HEK293 (cell line): ENCODE measurements around the gene RAD17.

ENCODE experiments used
- FEZF1 ChIP-seq: fragments of 450-650 bp; formaldehyde crosslinking; IDR thresholded peaks from 2 replicates; pipeline ENCODE4 v1.5.1; 2016; ENCODE audit warnings: missing biosample characterization, missing genetic modification characterization
- GLIS1 ChIP-seq: fragments of 450-650 bp; formaldehyde crosslinking; IDR thresholded peaks from 2 replicates; pipeline ENCODE4 v1.5.1; 2016; ENCODE audit warnings: missing biosample characterization, missing genetic modification characterization
- GLIS2 ChIP-seq: fragments of 450-650 bp; formaldehyde crosslinking; IDR thresholded peaks from 2 replicates; pipeline ENCODE4 v1.5.1; 2016; ENCODE audit warnings: missing biosample characterization, missing genetic modification characterization
- IKZF3 ChIP-seq: fragments of 450-650 bp; IDR thresholded peaks from 2 replicates; pipeline ENCODE4 v1.5.0; 2018; ENCODE audit warnings: missing biosample characterization, mild to moderate bottlenecking, missing genetic modification characterization, moderate library complexity
- MYNN ChIP-seq: fragments of 450-650 bp; formaldehyde crosslinking; IDR thresholded peaks from 2 replicates; pipeline ENCODE4 v1.5.1; 2016; ENCODE audit warnings: missing biosample characterization, missing genetic modification characterization, borderline replicate concordance
- SCRT1 ChIP-seq: fragments of 450-650 bp; formaldehyde crosslinking; IDR thresholded peaks from 2 replicates; pipeline ENCODE4 v1.5.1; 2016; ENCODE audit warnings: missing biosample characterization, missing genetic modification characterization, borderline replicate concordance
- ZBTB8A ChIP-seq: fragments of 450-650 bp; formaldehyde crosslinking; IDR thresholded peaks from 2 replicates; pipeline ENCODE4 v1.5.1; 2016; ENCODE audit warnings: missing biosample characterization, missing genetic modification characterization
- ZFHX2 ChIP-seq: fragments of 450-650 bp; formaldehyde crosslinking; conservative IDR thresholded peaks from 2 replicates; pipeline ENCODE4 v1.5.1; 2016; ENCODE audit warnings: missing biosample characterization, missing genetic modification characterization
- ZNF138 ChIP-seq: fragments of 450-650 bp; formaldehyde crosslinking; IDR thresholded peaks from 2 replicates; pipeline ENCODE4 v1.5.1; 2016; ENCODE audit warnings: missing biosample characterization, missing genetic modification characterization, borderline replicate concordance
- ZNF341 ChIP-seq: fragments of 450-650 bp; formaldehyde crosslinking; IDR thresholded peaks from 2 replicates; pipeline ENCODE4; 2016; ENCODE audit warnings: low read depth, missing biosample characterization, missing genetic modification characterization
- ZNF404 ChIP-seq: fragments of 450-650 bp; formaldehyde crosslinking; IDR thresholded peaks from 2 replicates; pipeline ENCODE4 v1.5.1; 2017; ENCODE audit warnings: missing biosample characterization, missing genetic modification characterization
- ZNF473 ChIP-seq: fragments of 450-650 bp; formaldehyde crosslinking; IDR thresholded peaks from 2 replicates; pipeline ENCODE4 v1.5.1; 2017; ENCODE audit warnings: missing biosample characterization, missing genetic modification characterization
- ZNF501 ChIP-seq: fragments of 450-650 bp; formaldehyde crosslinking; IDR thresholded peaks from 2 replicates; pipeline ENCODE4 v1.5.1; 2016; ENCODE audit warnings: missing biosample characterization, missing genetic modification characterization
- ZNF610 ChIP-seq: fragments of 450-650 bp; formaldehyde crosslinking; IDR thresholded peaks from 2 replicates; pipeline ENCODE4 v1.5.1; 2016; ENCODE audit warnings: missing biosample characterization, missing genetic modification characterization, borderline replicate concordance
- ZNF624 ChIP-seq: fragments of 450-650 bp; formaldehyde crosslinking; IDR thresholded peaks from 2 replicates; pipeline ENCODE4 v1.5.1; 2017; ENCODE audit warnings: missing biosample characterization, missing genetic modification characterization
- ZNF626 ChIP-seq: fragments of 450-650 bp; sonication (Bioruptor Pico); formaldehyde crosslinking; IDR thresholded peaks from 2 replicates; pipeline ENCODE4 v1.5.1; 2018; ENCODE audit warnings: missing biosample characterization, missing genetic modification characterization, inconsistent platforms
- ZNF629 ChIP-seq: fragments of 450-650 bp; formaldehyde crosslinking; IDR thresholded peaks from 2 replicates; pipeline ENCODE4 v1.5.1; 2017; ENCODE audit warnings: missing biosample characterization, missing genetic modification characterization
- ZNF677 ChIP-seq: fragments of 450-650 bp; IDR thresholded peaks from 2 replicates; pipeline ENCODE4 v1.5.0; 2018; ENCODE audit warnings: missing biosample characterization, mild to moderate bottlenecking, missing genetic modification characterization, moderate library complexity
- ZNF768 ChIP-seq: fragments of 450-650 bp; formaldehyde crosslinking; IDR thresholded peaks from 2 replicates; pipeline ENCODE4 v1.5.1; 2018; ENCODE audit warnings: missing biosample characterization, mild to moderate bottlenecking, missing genetic modification characterization
- ZXDB ChIP-seq: fragments of 450-650 bp; formaldehyde crosslinking; IDR thresholded peaks from 2 replicates; pipeline ENCODE4 v1.5.1; 2016; ENCODE audit warnings: missing biosample characterization, missing genetic modification characterization
- TF ChIP-seq, protein P1 (sequence below): fragments of 450-650 bp; formaldehyde crosslinking; IDR thresholded peaks from 2 replicates; pipeline ENCODE4 v1.5.1; 2016; ENCODE audit warnings: missing biosample characterization, missing genetic modification characterization, borderline replicate concordance
- TF ChIP-seq, protein P2 (sequence below): fragments of 450-650 bp; IDR thresholded peaks from 2 replicates; pipeline ENCODE4 v1.5.1; 2018; ENCODE audit warnings: missing biosample characterization, mild to moderate bottlenecking, missing genetic modification characterization
- TF ChIP-seq, protein P3 (sequence below): fragments of 450-650 bp; formaldehyde crosslinking; IDR thresholded peaks from 2 replicates; pipeline ENCODE4 v1.5.1; 2016; ENCODE audit warnings: missing biosample characterization, missing genetic modification characterization, borderline replicate concordance
- TF ChIP-seq, protein P4 (sequence below): IDR thresholded peaks from 2 replicates; pipeline ENCODE4 v1.6.1; 2011; ENCODE audit warnings: mild to moderate bottlenecking, low read depth, low read length, borderline replicate concordance
- TF ChIP-seq, protein P5 (sequence below): fragments of 450-650 bp; formaldehyde crosslinking; IDR thresholded peaks from 2 replicates; pipeline ENCODE4 v1.5.1; 2016; ENCODE audit warnings: missing biosample characterization, missing genetic modification characterization

The RAD17 gene

DNA sequence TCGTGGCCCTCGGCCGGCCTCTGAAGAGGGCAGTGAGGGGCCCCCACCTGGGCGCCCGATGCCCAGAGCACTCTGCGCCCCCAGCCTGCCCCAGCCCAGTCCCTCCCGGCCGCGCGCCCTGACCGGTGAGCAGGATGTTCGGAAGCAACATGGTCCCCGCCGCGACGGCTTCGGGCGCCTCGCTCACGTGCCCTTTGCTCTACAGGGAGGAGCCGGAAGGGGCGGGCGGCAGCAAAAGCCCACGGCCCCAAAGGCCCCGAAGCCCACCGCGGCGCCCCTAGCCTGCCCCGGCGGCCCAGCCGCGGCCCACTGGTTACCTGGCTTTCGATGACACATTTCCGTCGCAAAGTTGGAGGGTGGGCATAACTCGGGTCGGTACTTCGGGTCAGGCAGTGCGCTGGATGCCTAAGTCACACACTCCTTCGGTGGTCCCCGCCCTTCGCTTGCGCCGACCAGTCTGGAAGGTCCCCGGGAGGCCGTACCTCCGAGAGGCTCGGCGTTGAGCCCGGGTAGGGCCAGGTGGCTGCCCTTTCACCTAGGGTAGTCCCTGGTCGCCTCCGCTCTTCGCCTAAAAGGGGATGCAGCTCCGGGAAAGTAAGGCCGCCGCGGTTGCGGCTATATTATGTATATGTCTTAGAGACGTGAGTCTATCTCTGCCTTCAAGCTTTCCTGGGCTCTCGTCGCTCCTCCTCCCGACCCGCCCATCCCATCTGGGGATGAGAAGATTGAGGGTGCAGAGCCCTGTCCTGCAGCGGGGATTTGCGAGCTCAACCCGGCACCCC is at the start of gene RAD17, which contains the start of the genes AK6 and TAF9 (continued):
- TF ChIP-seq SCRT1 (tag by site-specific recombination) (peak; percentile 41; the same call in 1 of the 2 replicates), ZNF768 (tag by site-specific recombination) (no peak), ZNF341 (tag by site-specific recombination) (no peak; the same call in 1 of the 2 replicates), MYNN (no peak), ZNF629 (tag by site-specific recombination) (peak; percentile 71), ZNF626 (tag by site-specific recombination) (no peak), GLIS1 (tag by site-specific recombination) (peak; percentile 70), ZNF624 (tag by site-specific recombination) (no peak), ZXDB (tag by site-specific recombination) (peak; percentile 94), ZNF138 (tag by site-specific recombination) (no peak), FEZF1 (tag by site-specific recombination) (peak; percentile 36), ZFHX2 (tag by site-specific recombination) (peak; percentile 64), ZNF404 (tag by site-specific recombination) (no peak), GLIS2 (tag by site-specific recombination) (peak; percentile 98), ZNF610 (peak; percentile 68; the same call in 1 of the 2 replicates), IKZF3 (tag by site-specific recombination) (no peak), ZNF473 (no peak), ZNF677 (no peak), ZNF501 (tag by site-specific recombination) (peak; percentile 90), ZBTB8A (tag by site-specific recombination) (peak; percentile 96)
- TF ChIP-seq, protein P1, sequence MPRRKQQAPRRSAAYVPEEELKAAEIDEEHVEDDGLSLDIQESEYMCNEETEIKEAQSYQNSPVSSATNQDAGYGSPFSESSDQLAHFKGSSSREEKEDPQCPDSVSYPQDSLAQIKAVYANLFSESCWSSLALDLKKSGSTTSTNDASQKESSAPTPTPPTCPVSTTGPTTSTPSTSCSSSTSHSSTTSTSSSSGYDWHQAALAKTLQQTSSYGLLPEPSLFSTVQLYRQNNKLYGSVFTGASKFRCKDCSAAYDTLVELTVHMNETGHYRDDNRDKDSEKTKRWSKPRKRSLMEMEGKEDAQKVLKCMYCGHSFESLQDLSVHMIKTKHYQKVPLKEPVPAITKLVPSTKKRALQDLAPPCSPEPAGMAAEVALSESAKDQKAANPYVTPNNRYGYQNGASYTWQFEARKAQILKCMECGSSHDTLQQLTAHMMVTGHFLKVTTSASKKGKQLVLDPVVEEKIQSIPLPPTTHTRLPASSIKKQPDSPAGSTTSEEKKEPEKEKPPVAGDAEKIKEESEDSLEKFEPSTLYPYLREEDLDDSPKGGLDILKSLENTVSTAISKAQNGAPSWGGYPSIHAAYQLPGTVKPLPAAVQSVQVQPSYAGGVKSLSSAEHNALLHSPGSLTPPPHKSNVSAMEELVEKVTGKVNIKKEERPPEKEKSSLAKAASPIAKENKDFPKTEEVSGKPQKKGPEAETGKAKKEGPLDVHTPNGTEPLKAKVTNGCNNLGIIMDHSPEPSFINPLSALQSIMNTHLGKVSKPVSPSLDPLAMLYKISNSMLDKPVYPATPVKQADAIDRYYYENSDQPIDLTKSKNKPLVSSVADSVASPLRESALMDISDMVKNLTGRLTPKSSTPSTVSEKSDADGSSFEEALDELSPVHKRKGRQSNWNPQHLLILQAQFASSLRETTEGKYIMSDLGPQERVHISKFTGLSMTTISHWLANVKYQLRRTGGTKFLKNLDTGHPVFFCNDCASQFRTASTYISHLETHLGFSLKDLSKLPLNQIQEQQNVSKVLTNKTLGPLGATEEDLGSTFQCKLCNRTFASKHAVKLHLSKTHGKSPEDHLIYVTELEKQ (tag by site-specific recombination) = peak; percentile 18; the same call in 1 of the 2 replicates
- TF ChIP-seq, protein P2, sequence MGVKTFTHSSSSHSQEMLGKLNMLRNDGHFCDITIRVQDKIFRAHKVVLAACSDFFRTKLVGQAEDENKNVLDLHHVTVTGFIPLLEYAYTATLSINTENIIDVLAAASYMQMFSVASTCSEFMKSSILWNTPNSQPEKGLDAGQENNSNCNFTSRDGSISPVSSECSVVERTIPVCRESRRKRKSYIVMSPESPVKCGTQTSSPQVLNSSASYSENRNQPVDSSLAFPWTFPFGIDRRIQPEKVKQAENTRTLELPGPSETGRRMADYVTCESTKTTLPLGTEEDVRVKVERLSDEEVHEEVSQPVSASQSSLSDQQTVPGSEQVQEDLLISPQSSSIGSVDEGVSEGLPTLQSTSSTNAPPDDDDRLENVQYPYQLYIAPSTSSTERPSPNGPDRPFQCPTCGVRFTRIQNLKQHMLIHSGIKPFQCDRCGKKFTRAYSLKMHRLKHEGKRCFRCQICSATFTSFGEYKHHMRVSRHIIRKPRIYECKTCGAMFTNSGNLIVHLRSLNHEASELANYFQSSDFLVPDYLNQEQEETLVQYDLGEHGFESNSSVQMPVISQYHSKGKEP (tag by site-specific recombination) = no peak; the same call in 1 of the 2 replicates
- TF ChIP-seq, protein P3, sequence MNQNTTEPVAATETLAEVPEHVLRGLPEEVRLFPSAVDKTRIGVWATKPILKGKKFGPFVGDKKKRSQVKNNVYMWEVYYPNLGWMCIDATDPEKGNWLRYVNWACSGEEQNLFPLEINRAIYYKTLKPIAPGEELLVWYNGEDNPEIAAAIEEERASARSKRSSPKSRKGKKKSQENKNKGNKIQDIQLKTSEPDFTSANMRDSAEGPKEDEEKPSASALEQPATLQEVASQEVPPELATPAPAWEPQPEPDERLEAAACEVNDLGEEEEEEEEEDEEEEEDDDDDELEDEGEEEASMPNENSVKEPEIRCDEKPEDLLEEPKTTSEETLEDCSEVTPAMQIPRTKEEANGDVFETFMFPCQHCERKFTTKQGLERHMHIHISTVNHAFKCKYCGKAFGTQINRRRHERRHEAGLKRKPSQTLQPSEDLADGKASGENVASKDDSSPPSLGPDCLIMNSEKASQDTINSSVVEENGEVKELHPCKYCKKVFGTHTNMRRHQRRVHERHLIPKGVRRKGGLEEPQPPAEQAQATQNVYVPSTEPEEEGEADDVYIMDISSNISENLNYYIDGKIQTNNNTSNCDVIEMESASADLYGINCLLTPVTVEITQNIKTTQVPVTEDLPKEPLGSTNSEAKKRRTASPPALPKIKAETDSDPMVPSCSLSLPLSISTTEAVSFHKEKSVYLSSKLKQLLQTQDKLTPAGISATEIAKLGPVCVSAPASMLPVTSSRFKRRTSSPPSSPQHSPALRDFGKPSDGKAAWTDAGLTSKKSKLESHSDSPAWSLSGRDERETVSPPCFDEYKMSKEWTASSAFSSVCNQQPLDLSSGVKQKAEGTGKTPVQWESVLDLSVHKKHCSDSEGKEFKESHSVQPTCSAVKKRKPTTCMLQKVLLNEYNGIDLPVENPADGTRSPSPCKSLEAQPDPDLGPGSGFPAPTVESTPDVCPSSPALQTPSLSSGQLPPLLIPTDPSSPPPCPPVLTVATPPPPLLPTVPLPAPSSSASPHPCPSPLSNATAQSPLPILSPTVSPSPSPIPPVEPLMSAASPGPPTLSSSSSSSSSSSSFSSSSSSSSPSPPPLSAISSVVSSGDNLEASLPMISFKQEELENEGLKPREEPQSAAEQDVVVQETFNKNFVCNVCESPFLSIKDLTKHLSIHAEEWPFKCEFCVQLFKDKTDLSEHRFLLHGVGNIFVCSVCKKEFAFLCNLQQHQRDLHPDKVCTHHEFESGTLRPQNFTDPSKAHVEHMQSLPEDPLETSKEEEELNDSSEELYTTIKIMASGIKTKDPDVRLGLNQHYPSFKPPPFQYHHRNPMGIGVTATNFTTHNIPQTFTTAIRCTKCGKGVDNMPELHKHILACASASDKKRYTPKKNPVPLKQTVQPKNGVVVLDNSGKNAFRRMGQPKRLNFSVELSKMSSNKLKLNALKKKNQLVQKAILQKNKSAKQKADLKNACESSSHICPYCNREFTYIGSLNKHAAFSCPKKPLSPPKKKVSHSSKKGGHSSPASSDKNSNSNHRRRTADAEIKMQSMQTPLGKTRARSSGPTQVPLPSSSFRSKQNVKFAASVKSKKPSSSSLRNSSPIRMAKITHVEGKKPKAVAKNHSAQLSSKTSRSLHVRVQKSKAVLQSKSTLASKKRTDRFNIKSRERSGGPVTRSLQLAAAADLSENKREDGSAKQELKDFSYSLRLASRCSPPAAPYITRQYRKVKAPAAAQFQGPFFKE (tag by site-specific recombination) = no peak
- TF ChIP-seq, protein P4, sequence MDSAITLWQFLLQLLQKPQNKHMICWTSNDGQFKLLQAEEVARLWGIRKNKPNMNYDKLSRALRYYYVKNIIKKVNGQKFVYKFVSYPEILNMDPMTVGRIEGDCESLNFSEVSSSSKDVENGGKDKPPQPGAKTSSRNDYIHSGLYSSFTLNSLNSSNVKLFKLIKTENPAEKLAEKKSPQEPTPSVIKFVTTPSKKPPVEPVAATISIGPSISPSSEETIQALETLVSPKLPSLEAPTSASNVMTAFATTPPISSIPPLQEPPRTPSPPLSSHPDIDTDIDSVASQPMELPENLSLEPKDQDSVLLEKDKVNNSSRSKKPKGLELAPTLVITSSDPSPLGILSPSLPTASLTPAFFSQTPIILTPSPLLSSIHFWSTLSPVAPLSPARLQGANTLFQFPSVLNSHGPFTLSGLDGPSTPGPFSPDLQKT = no peak; the same call in 1 of the 2 replicates
- TF ChIP-seq, protein P5, sequence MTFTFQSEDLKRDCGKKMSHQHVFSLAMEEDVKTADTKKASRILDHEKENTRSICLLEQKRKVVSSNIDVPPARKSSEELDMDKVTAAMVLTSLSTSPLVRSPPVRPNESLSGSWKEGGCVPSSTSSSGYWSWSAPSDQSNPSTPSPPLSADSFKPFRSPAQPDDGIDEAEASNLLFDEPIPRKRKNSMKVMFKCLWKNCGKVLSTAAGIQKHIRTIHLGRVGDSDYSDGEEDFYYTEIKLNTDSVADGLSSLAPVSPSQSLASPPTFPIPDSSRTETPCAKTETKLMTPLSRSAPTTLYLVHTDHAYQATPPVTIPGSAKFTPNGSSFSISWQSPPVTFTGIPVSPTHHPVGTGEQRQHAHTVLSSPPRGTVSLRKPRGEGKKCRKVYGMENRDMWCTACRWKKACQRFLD (tag by site-specific recombination) = no peak
